ENCODE measurements around the gene PTPRQ.

PTPRQ gene

GRCh38 chr12:80698256-80698655 is 254.2 kb downstream of the PTPRQ start:
- no CpG with 5 or more reads among the region's 7 CpGs for WGBS (ENCODE audit: insufficient coverage, insufficient read length)
- Histone ChIP-seq H3K4me3 (ENCODE audit: low read length) (no peak overlapping the region), H3K27me3 (ENCODE audit: control insufficient read depth, insufficient read depth, low read length) (peaks cover under 1% of the 10 kb centered on the region; the same call in 1 of the 2 replicates)

GRCh38 chr12:80698847-80699542 is 255.0 kb downstream of the PTPRQ start:
- no CpG with 5 or more reads among the region's 7 CpGs for WGBS (ENCODE audit: insufficient coverage, insufficient read length)
- Histone ChIP-seq H3K4me3 (ENCODE audit: low read length) (no peak overlapping the region), H3K4me1 (ENCODE audit: control insufficient read depth, insufficient read depth, low read length) (no peaks in the 10 kb centered on the region), H3K27ac (ENCODE audit: low read length) (no peak overlapping the region), H3K27me3 (ENCODE audit: control insufficient read depth, insufficient read depth, low read length) (peaks cover 1% of the 10 kb centered on the region; the same call in 1 of the 2 replicates), H3K9me3 (ENCODE audit: control insufficient read depth, insufficient read depth, low read length) (no peaks in the 10 kb centered on the region), H3K36me3 (ENCODE audit: control insufficient read depth, insufficient read depth, low read length) (no peaks in the 10 kb centered on the region)
- DNase-seq (ENCODE audit: low read depth, low spot score), result no peak

More at GRCh38 chr12:80698256-80698655, 254.2 kb downstream of the PTPRQ start:
- Histone ChIP-seq H3K36me3 (ENCODE audit: control insufficient read depth, insufficient read depth, low read length) (no peaks in the 10 kb centered on the region), H3K9me3 (ENCODE audit: control insufficient read depth, insufficient read depth, low read length) (no peaks in the 10 kb centered on the region), H3K4me1 (ENCODE audit: control insufficient read depth, insufficient read depth, low read length) (no peaks in the 10 kb centered on the region), H3K27ac (ENCODE audit: low read length) (no peak overlapping the region)
- no peak for DNase-seq (ENCODE audit: low read depth, low spot score)

DNA sequence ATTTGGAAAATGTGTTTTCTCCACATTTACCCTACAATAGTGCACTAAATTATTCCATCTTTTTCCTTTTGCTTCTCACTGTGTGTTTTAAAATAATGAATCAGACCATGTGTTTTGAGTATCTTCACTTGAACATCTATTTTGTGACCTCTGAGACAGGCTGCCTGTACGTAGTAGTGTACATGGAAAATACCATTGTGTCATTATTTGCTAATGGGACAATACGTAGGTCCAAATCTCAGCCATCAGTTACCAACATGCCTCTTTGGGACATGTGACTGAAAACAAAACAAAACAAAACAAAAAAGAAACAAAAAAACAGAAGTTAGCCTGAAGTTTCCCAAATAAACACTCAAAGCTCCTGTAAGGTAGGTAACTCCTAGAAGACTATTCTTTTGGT is 256.3 kb downstream of the PTPRQ start:
- Histone ChIP-seq H3K4me1 (ENCODE audit: control insufficient read depth, insufficient read depth, low read length) (no peaks in the 10 kb centered on the region), H3K27ac (ENCODE audit: low read length) (no peak overlapping the region), H3K9me3 (ENCODE audit: control insufficient read depth, insufficient read depth, low read length) (no peaks in the 10 kb centered on the region), H3K27me3 (ENCODE audit: control insufficient read depth, insufficient read depth, low read length) (peaks cover 3% of the 10 kb centered on the region; the same call in 1 of the 2 replicates), H3K36me3 (ENCODE audit: control insufficient read depth, insufficient read depth, low read length) (no peaks in the 10 kb centered on the region), H3K4me3 (ENCODE audit: low read length) (no peak overlapping the region)
- WGBS (ENCODE audit: insufficient coverage, insufficient read length), result no CpG with 5 or more reads among the region's 2 CpGs
- DNase-seq (ENCODE audit: low read depth, low spot score), result no peak

GRCh38 chr12:80701388-80701787 is 257.4 kb downstream of the PTPRQ start:
- Histone ChIP-seq H3K27me3 (ENCODE audit: control insufficient read depth, insufficient read depth, low read length) (peaks cover 8% of the 10 kb centered on the region), H3K4me3 (ENCODE audit: low read length) (no peak overlapping the region), H3K27ac (ENCODE audit: low read length) (no peak overlapping the region), H3K4me1 (ENCODE audit: control insufficient read depth, insufficient read depth, low read length) (no peaks in the 10 kb centered on the region), H3K36me3 (ENCODE audit: control insufficient read depth, insufficient read depth, low read length) (no peaks in the 10 kb centered on the region), H3K9me3 (ENCODE audit: control insufficient read depth, insufficient read depth, low read length) (no peaks in the 10 kb centered on the region)
- no peak for DNase-seq (ENCODE audit: low read depth, low spot score)
- 100% methylated on average over 1 of the region's 2 CpGs for WGBS (ENCODE audit: insufficient coverage, insufficient read length)

GRCh38 chr12:80702889-80703805 is 259.1 kb downstream of the PTPRQ start:
- H3K27ac ChIP-seq (ENCODE audit: low read length), result no peak overlapping the region
- peaks cover 25% of the 10 kb centered on the region for H3K27me3 ChIP-seq (ENCODE audit: control insufficient read depth, insufficient read depth, low read length)
- no peaks in the 10 kb centered on the region for H3K9me3 ChIP-seq (ENCODE audit: control insufficient read depth, insufficient read depth, low read length)
- H3K4me3 ChIP-seq (ENCODE audit: low read length), result no peak overlapping the region
- no peaks in the 10 kb centered on the region for H3K4me1 ChIP-seq (ENCODE audit: control insufficient read depth, insufficient read depth, low read length)
- no peak for DNase-seq (ENCODE audit: low read depth, low spot score)
- WGBS (ENCODE audit: insufficient coverage, insufficient read length), result no CpG with 5 or more reads among the region's 12 CpGs
- no peaks in the 10 kb centered on the region for H3K36me3 ChIP-seq (ENCODE audit: control insufficient read depth, insufficient read depth, low read length)

DNA sequence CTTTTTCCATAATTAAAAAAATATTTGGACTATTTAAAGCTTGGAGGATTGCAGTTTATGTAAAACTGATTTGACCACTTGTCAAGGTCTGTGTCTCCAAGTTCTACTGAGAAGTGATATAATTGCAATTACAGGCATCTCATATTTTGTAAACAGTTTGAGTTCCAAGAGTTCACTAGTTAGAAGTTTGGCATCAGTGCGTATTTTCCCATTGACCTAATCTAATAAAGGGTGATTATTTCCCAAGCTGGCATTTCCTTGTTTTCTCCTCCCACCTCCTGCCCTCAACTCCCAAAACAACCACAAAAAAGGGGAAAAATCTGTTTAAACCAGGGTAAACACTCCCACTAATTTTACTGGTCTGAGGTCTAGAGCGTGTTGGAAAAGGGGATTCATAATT is 260.4 kb downstream of the PTPRQ start:
- no peak for DNase-seq (ENCODE audit: low read depth, low spot score)
- Histone ChIP-seq H3K36me3 (ENCODE audit: control insufficient read depth, insufficient read depth, low read length) (no peaks in the 10 kb centered on the region), H3K4me3 (ENCODE audit: low read length) (no peak overlapping the region), H3K27me3 (ENCODE audit: control insufficient read depth, insufficient read depth, low read length) (peaks cover 34% of the 10 kb centered on the region), H3K27ac (ENCODE audit: low read length) (no peak overlapping the region), H3K4me1 (ENCODE audit: control insufficient read depth, insufficient read depth, low read length) (peaks cover 3% of the 10 kb centered on the region; the same call in 1 of the 2 replicates), H3K9me3 (ENCODE audit: control insufficient read depth, insufficient read depth, low read length) (no peaks in the 10 kb centered on the region)
- WGBS (ENCODE audit: insufficient coverage, insufficient read length), result no CpG with 5 or more reads among the region's 2 CpGs

GRCh38 chr12:80707126-80707829 is 263.2 kb downstream of the PTPRQ start, which contains the start of gene MYF6:
Gene MYF6 (plus strand): TSS chr12:80707634. CDS start chr12:80707720, 86 bp downstream.
- no peak for DNase-seq (ENCODE audit: low read depth, low spot score)
- peaks cover 47% of the 10 kb centered on the region for H3K27me3 ChIP-seq (ENCODE audit: control insufficient read depth, insufficient read depth, low read length)
- no peaks in the 10 kb centered on the region for H3K9me3 ChIP-seq (ENCODE audit: control insufficient read depth, insufficient read depth, low read length)
- no peaks in the 10 kb centered on the region for H3K36me3 ChIP-seq (ENCODE audit: control insufficient read depth, insufficient read depth, low read length)
- peak within 1 kb of the TSS; percentile 5; the same call in 1 of the 2 replicates for H3K4me3 ChIP-seq (ENCODE audit: low read length)
- peaks cover 4% of the 10 kb centered on the region; the same call in 1 of the 2 replicates for H3K4me1 ChIP-seq (ENCODE audit: control insufficient read depth, insufficient read depth, low read length)
- no peak within 1 kb of the TSS for H3K27ac ChIP-seq (ENCODE audit: low read length)
- no CpG with 5 or more reads among the region's 4 CpGs for WGBS (ENCODE audit: insufficient coverage, insufficient read length)

DNA sequence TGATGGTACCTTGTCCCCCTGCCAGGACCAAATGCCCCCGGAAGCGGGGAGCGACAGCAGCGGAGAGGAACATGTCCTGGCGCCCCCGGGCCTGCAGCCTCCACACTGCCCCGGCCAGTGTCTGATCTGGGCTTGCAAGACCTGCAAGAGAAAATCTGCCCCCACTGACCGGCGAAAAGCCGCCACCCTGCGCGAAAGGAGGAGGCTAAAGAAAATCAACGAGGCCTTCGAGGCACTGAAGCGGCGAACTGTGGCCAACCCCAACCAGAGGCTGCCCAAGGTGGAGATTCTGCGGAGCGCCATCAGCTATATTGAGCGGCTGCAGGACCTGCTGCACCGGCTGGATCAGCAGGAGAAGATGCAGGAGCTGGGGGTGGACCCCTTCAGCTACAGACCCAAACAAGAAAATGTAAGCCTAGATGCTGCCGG is 263.8 kb downstream of the PTPRQ start:
- Histone ChIP-seq H3K27ac (ENCODE audit: low read length) (no peak overlapping the region), H3K4me3 (ENCODE audit: low read length) (no peak overlapping the region), H3K36me3 (ENCODE audit: control insufficient read depth, insufficient read depth, low read length) (no peaks in the 10 kb centered on the region), H3K4me1 (ENCODE audit: control insufficient read depth, insufficient read depth, low read length) (peaks cover 4% of the 10 kb centered on the region; the same call in 1 of the 2 replicates), H3K27me3 (ENCODE audit: control insufficient read depth, insufficient read depth, low read length) (peaks cover 50% of the 10 kb centered on the region), H3K9me3 (ENCODE audit: control insufficient read depth, insufficient read depth, low read length) (no peaks in the 10 kb centered on the region)
- no peak for DNase-seq (ENCODE audit: low read depth, low spot score)
- WGBS (ENCODE audit: insufficient coverage, insufficient read length), result no CpG with 5 or more reads among the region's 21 CpGs

- Histone ChIP-seq H3K27ac (ENCODE audit: low read length) (no peak overlapping the region), H3K27me3 (ENCODE audit: control insufficient read depth, insufficient read depth, low read length) (peaks cover 50% of the 10 kb centered on the region), H3K4me3 (ENCODE audit: low read length) (peak overlapping the region; percentile 5; the same call in 1 of the 2 replicates), H3K9me3 (ENCODE audit: control insufficient read depth, insufficient read depth, low read length) (no peaks in the 10 kb centered on the region), H3K36me3 (ENCODE audit: control insufficient read depth, insufficient read depth, low read length) (no peaks in the 10 kb centered on the region), H3K4me1 (ENCODE audit: control insufficient read depth, insufficient read depth, low read length) (peaks cover 4% of the 10 kb centered on the region; the same call in 1 of the 2 replicates)
- WGBS (ENCODE audit: insufficient coverage, insufficient read length), result no CpG with 5 or more reads among the region's 50 CpGs
- DNase-seq (ENCODE audit: low read depth, low spot score), result no peak
Measured at GRCh38 chr12:80708259-80708974, 264.4 kb downstream of the PTPRQ start.

Data from iPS DF 6.9 (cell line).